Activated CD4-positive, CD25-positive, alpha-beta regulatory T cell treated with anti-CD3 and anti-CD28 coated beads, Interleukin-2, amount 50 U/mL, for 72 hours (primary cell): ENCODE data around the gene RASA4B.

Experiments used
- DNase-seq: peaks from one replicate; pipeline ENCODE4 v3.0.0; 2021

Gene RASA4B

GRCh38 chr7:102451371-102452054 lies 66.1 kb downstream of the RASA4B start:
- DNase-seq: no peak

GRCh38 chr7:102450242-102450641 lies 67.3 kb downstream of the RASA4B start:
- no peak for DNase-seq

GRCh38 chr7:102449136-102449535 lies 68.4 kb downstream of the RASA4B start:
- no peak for DNase-seq

GRCh38 chr7:102447311-102447710 lies 70.3 kb downstream of the RASA4B start:
- DNase-seq: no peak

- DNase-seq: no peak
These were observed 71.0 kb downstream of the RASA4B start for GRCh38 chr7:102446387-102447156.

GRCh38 chr7:102445674-102446071 lies 71.9 kb downstream of the RASA4B start:
- DNase-seq: no peak

GRCh38 chr7:102444961-102445673 lies 72.5 kb downstream of the RASA4B start:
- DNase-seq: no peak

- no peak for DNase-seq
These were observed 77.4 kb downstream of the RASA4B start for GRCh38 chr7:102439963-102440795.

- no peak for DNase-seq
These were observed 81.5 kb downstream of the RASA4B start for GRCh38 chr7:102436118-102436517.

GRCh38 chr7:102434039-102434486 lies 83.5 kb downstream of the RASA4B start:
- DNase-seq: no peak

- peak; percentile 84 for DNase-seq
These were observed 84.1 kb downstream of the RASA4B start, which contains the start of gene ORAI2 for GRCh38 chr7:102433219-102434038. ORAI2 (plus strand) TSS chr7:102433575; CDS start chr7:102438957, 5,382 bp downstream.
